ENCODE results near the gene NEK11. TPM values are rescaled to one million over a fixed set of nuclear protein-coding genes. Genes with fewer than 3 reads are reported as not detected.

The NEK11 gene
- total RNA-seq, 2 donors from 2014 or later = 0.20 to 6.0 TPM

DNA sequence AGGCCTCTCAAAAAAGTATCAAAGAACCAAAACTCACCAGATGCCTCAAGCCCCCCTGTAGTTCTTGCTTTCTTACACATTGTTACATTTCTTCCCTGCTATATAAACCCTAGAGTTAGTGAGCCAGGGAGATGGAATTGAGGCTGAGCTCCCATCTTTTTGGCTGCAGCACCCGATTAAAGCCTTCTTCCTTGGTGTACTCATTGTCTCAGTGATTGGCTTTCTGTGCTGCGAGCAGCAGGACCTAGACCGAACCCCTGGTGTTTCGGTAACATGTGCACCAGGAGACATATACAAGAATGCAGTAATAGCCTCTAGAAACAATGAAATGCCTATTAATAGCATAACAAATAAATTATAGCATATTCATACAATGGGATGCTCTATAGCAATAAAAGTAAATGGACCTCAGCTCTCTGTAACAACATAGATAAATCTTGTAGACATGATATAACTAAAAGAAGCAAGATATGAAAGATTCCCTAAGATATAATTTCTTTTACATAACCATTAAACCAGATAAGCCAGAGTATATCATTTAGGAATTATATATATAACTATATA lies 174.0 kb downstream of the NEK11 start:
- H3K9me3 Mint-ChIP-seq = peaks cover 41% of the 10 kb centered on the region
- Histone ChIP-seq H3K4me1 (ENCODE audit: control insufficient read depth, insufficient read depth, low read length) (no peaks in the 10 kb centered on the region), H3K4me3 (ENCODE audit: low read length) (no peak overlapping the region), H3K36me3 (ENCODE audit: control insufficient read depth, insufficient read depth, low read length) (no peaks in the 10 kb centered on the region), H3K27ac (ENCODE audit: low read depth, low read length) (no peak overlapping the region), H3K9ac (ENCODE audit: extremely low read depth, low read length, poor library complexity, severe bottlenecking) (no peak overlapping the region), H3K27me3 (ENCODE audit: control insufficient read depth, insufficient read depth, low read length, poor library complexity, severe bottlenecking) (no peaks in the 10 kb centered on the region), H3K9me3 (ENCODE audit: control insufficient read depth, low read length) (peaks cover 26% of the 10 kb centered on the region)
- H3K36me3 Mint-ChIP-seq (ENCODE audit: low read depth) = peaks cover 4% of the 10 kb centered on the region
- WGBS, 2 experiments (ENCODE audit: insufficient coverage in 1 of 2, insufficient read length in 1 of 2) = 98 to 100% methylated on average over 1 to 4 of the region's 4 CpGs
- TF ChIP-seq CTCF (conservative IDR thresholded peaks at IDR 0.05) = no peak
- no peaks in the 10 kb centered on the region for H3K4me1 Mint-ChIP-seq
- no peaks in the 10 kb centered on the region for H3K27me3 Mint-ChIP-seq (ENCODE audit: insufficient read depth)
- DNase-seq = no peak
- no peak overlapping the region for H3K4me3 Mint-ChIP-seq
- H3K27ac Mint-ChIP-seq = no peak overlapping the region

DNA sequence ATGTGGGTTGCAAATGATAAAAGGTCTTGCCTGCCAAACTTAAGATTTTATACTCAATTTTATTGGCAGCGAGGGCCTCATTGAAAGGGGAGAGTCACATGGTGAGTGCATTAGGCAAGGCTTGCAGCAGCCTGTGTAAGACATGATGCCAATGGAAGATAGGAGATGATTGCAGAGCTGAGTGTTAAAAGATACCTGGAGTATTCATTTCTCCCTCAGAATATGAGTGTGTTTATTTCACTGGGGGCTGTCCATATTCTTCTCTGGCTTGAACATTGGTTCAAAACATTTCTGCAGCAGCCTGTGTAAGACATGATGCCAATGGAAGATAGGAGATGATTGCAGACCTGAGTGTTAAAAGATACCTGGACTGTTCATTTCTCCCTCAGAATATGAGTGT lies 189.7 kb downstream of the NEK11 start:
- Histone ChIP-seq H3K27ac (ENCODE audit: low read depth, low read length) (no peak overlapping the region), H3K27me3 (ENCODE audit: control insufficient read depth, insufficient read depth, low read length, poor library complexity, severe bottlenecking) (no peaks in the 10 kb centered on the region)

GRCh38 chr3:131216801-131217200 lies 190.1 kb downstream of the NEK11 start:
- H3K9me3 ChIP-seq (ENCODE audit: control insufficient read depth, low read length) = no peaks in the 10 kb centered on the region
- Mint-ChIP-seq H3K9me3 (peaks cover 3% of the 10 kb centered on the region), H3K27me3 (ENCODE audit: insufficient read depth) (no peaks in the 10 kb centered on the region), H3K27ac (no peak overlapping the region), H3K36me3 (ENCODE audit: low read depth) (no peaks in the 10 kb centered on the region), H3K4me3 (no peak overlapping the region), H3K4me1 (no peaks in the 10 kb centered on the region)
- H3K4me1 ChIP-seq (ENCODE audit: control insufficient read depth, insufficient read depth, low read length) = no peaks in the 10 kb centered on the region
- DNase-seq = peak; percentile 71
- no peak overlapping the region for H3K9ac ChIP-seq (ENCODE audit: extremely low read depth, low read length, poor library complexity, severe bottlenecking)
- H3K4me3 ChIP-seq (ENCODE audit: low read length) = no peak overlapping the region
- no peaks in the 10 kb centered on the region for H3K36me3 ChIP-seq (ENCODE audit: control insufficient read depth, insufficient read depth, low read length)
- H3K27me3 ChIP-seq (ENCODE audit: control insufficient read depth, insufficient read depth, low read length, poor library complexity, severe bottlenecking) = no peaks in the 10 kb centered on the region
- no peak for TF ChIP-seq CTCF (conservative IDR thresholded peaks at IDR 0.05)
- H3K27ac ChIP-seq (ENCODE audit: low read depth, low read length) = no peak overlapping the region
- 60% methylated on average over 2 to 6 of the region's 6 CpGs for WGBS, 2 experiments (ENCODE audit: insufficient coverage in 1 of 2, insufficient read length in 1 of 2)

More for the DNA sequence above, 189.7 kb downstream of the NEK11 start:
- WGBS, 2 experiments (ENCODE audit: insufficient coverage in 1 of 2, insufficient read length in 1 of 2) = 97% methylated on average over 1 of the region's 1 CpG; no CpG with 5 or more reads in 1 of the 2 experiments
- H3K36me3 Mint-ChIP-seq (ENCODE audit: low read depth) = no peaks in the 10 kb centered on the region
- no peak overlapping the region for H3K27ac Mint-ChIP-seq
- no peak overlapping the region for H3K4me3 Mint-ChIP-seq
- Histone ChIP-seq H3K36me3 (ENCODE audit: control insufficient read depth, insufficient read depth, low read length) (no peaks in the 10 kb centered on the region), H3K9ac (ENCODE audit: extremely low read depth, low read length, poor library complexity, severe bottlenecking) (no peak overlapping the region), H3K9me3 (ENCODE audit: control insufficient read depth, low read length) (no peaks in the 10 kb centered on the region), H3K4me1 (ENCODE audit: control insufficient read depth, insufficient read depth, low read length) (no peaks in the 10 kb centered on the region), H3K4me3 (ENCODE audit: low read length) (no peak overlapping the region)
- H3K4me1 Mint-ChIP-seq = no peaks in the 10 kb centered on the region
- H3K9me3 Mint-ChIP-seq = peaks cover 3% of the 10 kb centered on the region
- no peaks in the 10 kb centered on the region for H3K27me3 Mint-ChIP-seq (ENCODE audit: insufficient read depth)
- no peak for TF ChIP-seq CTCF (conservative IDR thresholded peaks at IDR 0.05)
- no peak for DNase-seq
